IMR-90 (cell line): Measurements from ENCODE around the gene DYNLT4. TPM values are rescaled to one million over a fixed set of nuclear protein-coding genes. Genes with fewer than 3 reads are reported as not detected.

Experiments
- ATAC-seq: fragments of 200-7000 bp; cut with Tn5 transposase; 2 replicates; pipeline ENCODE4 v1.9.1; 2020; ENCODE audit warnings: low read depth, mild to moderate bottlenecking, moderate library complexity
- BruUV-seq: library from RNA; stranded (reverse); fragments of 400-500 nt; replicated peaks from 2 replicates; lab custom pipeline; 2021; lab: Mats Ljungman, UMichigan
- CTCF ChIA-PET: fragments of 300-600 bp; formaldehyde crosslinking; extraction: SDS; loops from one replicate; lab custom pipeline; 2021; ENCODE audit warnings: antibody characterized with exemption; lab: Yijun Ruan, JAX
- POLR2A ChIA-PET: fragments of 300-600 bp; sonication (Branson Sonifier 250); formaldehyde crosslinking; loops from one replicate; lab custom pipeline; 2022; ENCODE audit warnings: antibody characterized with exemption; ENCODE audit not compliant: unreplicated experiment; lab: Charles Lee
- DNase-seq: peaks from one replicate; pipeline ENCODE4 v3.0.0; 2013
- H2AFZ ChIP-seq: replicated peaks from 2 replicates; pipeline ENCODE3; 2013; ENCODE audit warnings: low read length, mild to moderate bottlenecking; ENCODE audit not compliant: poor library complexity
- H2AK5ac ChIP-seq: 2 replicates; pipeline ENCODE4 v1.6.1; 2013; ENCODE audit warnings: low read depth, low read length, inconsistent platforms
- H2AK9ac ChIP-seq: replicated peaks from 2 replicates; pipeline ENCODE3; 2013; ENCODE audit warnings: mild to moderate bottlenecking, low read depth, low read length, moderate library complexity; ENCODE audit not compliant: poor library complexity
- H2BK120ac ChIP-seq: 2 replicates; pipeline ENCODE4 v1.6.1; 2013; ENCODE audit warnings: low read depth, low read length, inconsistent platforms
- H2BK15ac ChIP-seq: 3 replicates; pipeline ENCODE4 v1.6.1; 2013; ENCODE audit warnings: low read depth, low read length, inconsistent platforms
- H2BK20ac ChIP-seq: 2 replicates; pipeline ENCODE4 v1.6.1; 2013; ENCODE audit warnings: low read depth, mild to moderate bottlenecking, inconsistent platforms, low read length, moderate library complexity
- H2BK5ac ChIP-seq: 2 replicates; pipeline ENCODE4 v1.6.1; 2013; ENCODE audit warnings: mild to moderate bottlenecking, low read depth, low read length, inconsistent platforms; ENCODE audit not compliant: poor library complexity, severe bottlenecking
- H3K14ac ChIP-seq: replicated peaks from 2 replicates; pipeline ENCODE4 v1.6.1; 2013; ENCODE audit warnings: low read depth, low read length, inconsistent platforms
- H3K18ac ChIP-seq: 2 replicates; pipeline ENCODE4 v1.6.1; 2013; ENCODE audit warnings: low read depth, low read length, control low read depth
- H3K23ac ChIP-seq: 2 replicates; pipeline ENCODE4 v1.6.1; 2013; ENCODE audit warnings: low read depth, low read length, inconsistent platforms
- H3K27ac ChIP-seq: 2 replicates; pipeline ENCODE4 v1.5.1; 2013; ENCODE audit warnings: mild to moderate bottlenecking, control low read depth, low read length; ENCODE audit not compliant: insufficient read depth
- H3K27me3 ChIP-seq: 2 replicates; pipeline ENCODE4 v1.6.1; 2013; ENCODE audit warnings: low read length; ENCODE audit not compliant: control insufficient read depth, insufficient read depth
- H3K36me3 ChIP-seq: 2 replicates; pipeline ENCODE4 v1.6.1; 2013; ENCODE audit warnings: low read length, mixed read lengths; ENCODE audit not compliant: control insufficient read depth, insufficient read depth
- H3K4ac ChIP-seq: 2 replicates; pipeline ENCODE4 v1.6.1; 2013; ENCODE audit warnings: low read depth, low read length, inconsistent platforms
- H3K4me1 ChIP-seq: 2 replicates; pipeline ENCODE4 v1.6.1; 2013; ENCODE audit warnings: low read length, mixed read lengths; ENCODE audit not compliant: control insufficient read depth, insufficient read depth
- H3K4me2 ChIP-seq: 2 replicates; pipeline ENCODE4 v1.6.1; 2013; ENCODE audit warnings: low read depth, mild to moderate bottlenecking, control low read depth, low read length, moderate library complexity
- H3K4me3 ChIP-seq: 2 replicates; pipeline ENCODE4 v1.5.1; 2013; ENCODE audit warnings: low read depth, mild to moderate bottlenecking, control low read depth, low read length, moderate library complexity; ENCODE audit not compliant: insufficient read depth
- H3K56ac ChIP-seq: 2 replicates; pipeline ENCODE4 v1.6.1; 2013; ENCODE audit warnings: low read length, inconsistent platforms; ENCODE audit not compliant: insufficient read depth; ENCODE audit errors: extremely low read depth
- H3K79me1 ChIP-seq, 2 experiments: 2 replicates each; pipeline ENCODE4 v1.6.1; 2013; ENCODE audit warnings: low read length in 2 of 2, inconsistent platforms in 1 of 2, low read depth in 1 of 2
- H3K9ac ChIP-seq: 2 replicates; pipeline ENCODE4 v1.6.1; 2013; ENCODE audit warnings: low read depth, low read length, control low read depth
- H3K9me1 ChIP-seq: 2 replicates; pipeline ENCODE4 v1.6.1; 2013; ENCODE audit warnings: low read length, inconsistent platforms; ENCODE audit not compliant: insufficient read depth
- H3K9me3 ChIP-seq: 2 replicates; pipeline ENCODE4 v1.6.1; 2013; ENCODE audit warnings: low read length; ENCODE audit not compliant: control insufficient read depth, insufficient read depth
- H4K20me1 ChIP-seq: 2 replicates; pipeline ENCODE4 v1.6.1; 2013; ENCODE audit warnings: low read length, inconsistent platforms; ENCODE audit not compliant: insufficient read depth
- H4K5ac ChIP-seq: 2 replicates; pipeline ENCODE4 v1.6.1; 2013; ENCODE audit warnings: mild to moderate bottlenecking, low read depth, low read length, control low read depth
- H4K8ac ChIP-seq, 2 experiments: 2 replicates each; pipeline ENCODE4 v1.6.1; 2013; ENCODE audit warnings: low read depth in 2 of 2, low read length in 2 of 2, control low read depth in 1 of 2, inconsistent platforms in 1 of 2
- H4K91ac ChIP-seq: 2 replicates; pipeline ENCODE4 v1.6.1; 2013; ENCODE audit warnings: low read depth, low read length, inconsistent platforms; ENCODE audit not compliant: insufficient read depth
- BHLHE40 ChIP-seq: fragments of 150-350 bp; IDR thresholded peaks from 2 replicates; pipeline ENCODE4 v1.6.1; 2016; ENCODE audit warnings: mild to moderate bottlenecking, low read depth, low read length
- CEBPB ChIP-seq: IDR thresholded peaks from 2 replicates; pipeline ENCODE4 v1.6.1; 2012; ENCODE audit warnings: low read depth, low read length, improper control_type of control experiment
- CTCF ChIP-seq: conservative IDR thresholded peaks from 2 replicates; pipeline ENCODE4 v1.5.1; 2012; ENCODE audit warnings: mild to moderate bottlenecking, low read depth, low read length, improper control_type of control experiment
- ELK1 ChIP-seq: fragments of 150-350 bp; IDR thresholded peaks from 2 replicates; pipeline ENCODE4 v1.6.1; 2016; ENCODE audit warnings: low read depth, mild to moderate bottlenecking, low read length, moderate library complexity, borderline replicate concordance
- FOS ChIP-seq: fragments of 150-350 bp; IDR thresholded peaks from 2 replicates; pipeline ENCODE4 v1.6.1; 2016; ENCODE audit warnings: low read depth, low read length
- MAZ ChIP-seq: IDR thresholded peaks from 2 replicates; pipeline ENCODE4 v1.6.1; 2012; ENCODE audit warnings: low read depth, mild to moderate bottlenecking, low read length, improper control_type of control experiment, moderate library complexity, borderline replicate concordance
- MXI1 ChIP-seq: IDR thresholded peaks from 2 replicates; pipeline ENCODE4 v1.6.1; 2012; ENCODE audit warnings: low read depth, mild to moderate bottlenecking, low read length, moderate library complexity, borderline replicate concordance
- NFE2L2 ChIP-seq: fragments of 150-350 bp; IDR thresholded peaks from 2 replicates; pipeline ENCODE4 v1.6.1; 2016; ENCODE audit warnings: low read depth, mild to moderate bottlenecking, low read length
- RAD21 ChIP-seq: IDR thresholded peaks from 2 replicates; pipeline ENCODE4 v1.6.1; 2012; ENCODE audit warnings: low read length, improper control_type of control experiment
- RCOR1 ChIP-seq: IDR thresholded peaks from 2 replicates; pipeline ENCODE4 v1.6.1; 2012; ENCODE audit warnings: mild to moderate bottlenecking, low read length, improper control_type of control experiment; ENCODE audit not compliant: insufficient replicate concordance
- RFX5 ChIP-seq: IDR thresholded peaks from 2 replicates; pipeline ENCODE4 v1.8.0; 2012; ENCODE audit warnings: low read depth, mild to moderate bottlenecking, low read length, moderate library complexity
- SMC3 ChIP-seq: fragments of 150-350 bp; IDR thresholded peaks from 2 replicates; pipeline ENCODE4 v1.6.1; 2016; ENCODE audit warnings: low read depth, mild to moderate bottlenecking, antibody characterized with exemption, low read length, moderate library complexity
- WGBS, 2 experiments: methylation state at CpG; one replicate each; pipeline versions ENCODE4 v1.1.5 to v1.1.7; 2013; ENCODE audit warnings: missing lambda C conversion rate in 2 of 2; ENCODE audit not compliant: insufficient read length in 1 of 2; ENCODE audit errors: extremely low coverage in 2 of 2; 5-methylcytosine and 5-hydroxymethylcytosine counted together
- dilution Hi-C: fragments of 300-500 bp; cut with HindIII; formaldehyde crosslinking; loops from one replicate; pipeline ENCODE4 v1.14.3; 2018; ENCODE audit warnings: low sequenced_read_pairs; ENCODE audit not compliant: unreplicated experiment
- in situ Hi-C: fragments of 300-500 bp; cut with MboI; formaldehyde crosslinking; loops from 3 replicates; pipeline ENCODE4 v1.14.3; 2019; ENCODE audit warnings: low sequenced_read_pairs, inconsistent platforms, mixed read lengths
- intact Hi-C: fragments of 100-400 bp; cut with micrococcal nuclease; formaldehyde crosslinking; loops from 2 replicates; pipeline ENCODE4 v1.10.0; 2022
- polyA plus RNA-seq, 3 experiments: library from polyadenylated mRNA; depleted of rRNA; stranded (reverse); fragments of >200 nt; gene quantifications; 2 replicates each; pipeline ENCODE4 v1.2.3, GENCODE V29; 2012; ENCODE audit warnings: low replicate concordance in 1 of 3
- total RNA-seq: library from RNA; depleted of rRNA; stranded (reverse); fragments of >200 nt; gene quantifications from 2 replicates; pipeline ENCODE4 v1.2.3, GENCODE V29; 2012
- TF ChIP-seq, protein P1 (sequence below): fragments of 150-350 bp; IDR thresholded peaks from 2 replicates; pipeline ENCODE4 v1.6.1; 2017; ENCODE audit warnings: mild to moderate bottlenecking, antibody characterized with exemption, low read length, low read depth

Gene DYNLT4
- total and polyA plus RNA-seq, 2 of the 4 experiments (the other 2 are of a cell fraction), result not detected

DNA sequence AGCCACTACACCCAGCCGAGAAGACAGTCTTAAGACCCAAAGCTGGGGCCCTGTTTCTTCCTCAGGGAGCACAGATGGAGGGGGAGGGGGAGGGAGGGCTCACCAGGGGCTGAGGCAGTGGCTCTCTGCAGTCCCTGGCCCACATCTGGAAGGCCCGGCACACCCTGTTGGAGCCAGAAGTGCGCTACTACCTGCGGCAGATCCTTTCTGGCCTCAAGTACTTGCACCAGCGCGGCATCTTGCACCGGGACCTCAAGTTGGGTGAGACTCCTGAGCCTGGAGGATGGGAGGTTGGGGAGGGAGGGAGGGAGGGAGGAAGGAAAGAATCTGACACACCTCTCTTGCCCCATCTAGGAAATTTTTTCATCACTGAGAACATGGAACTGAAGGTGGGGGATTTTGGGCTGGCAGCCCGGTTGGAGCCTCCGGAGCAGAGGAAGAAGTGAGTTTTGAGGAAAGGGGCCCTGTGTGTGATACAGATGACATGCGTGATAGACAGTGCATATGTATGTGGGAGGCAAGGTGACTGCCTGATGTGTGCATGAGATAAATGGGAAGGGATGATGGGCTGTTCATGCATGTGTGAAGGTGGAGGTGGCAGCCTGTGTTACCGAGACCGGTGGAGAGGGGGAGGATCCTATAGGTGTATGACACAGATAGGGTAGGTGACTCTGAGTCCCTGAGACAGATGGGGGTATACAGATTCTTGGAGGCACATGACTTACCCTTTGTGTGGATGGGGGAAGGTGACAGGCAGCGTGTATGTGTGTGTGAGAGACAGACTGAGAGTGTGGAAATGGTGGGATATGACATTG is 5.5 kb downstream of the DYNLT4 start:
- peaks cover 9% of the 10 kb centered on the region for H3K9me1 ChIP-seq
- ATAC-seq (no peak), DNase-seq (no peak)
- no TSS peak for BruUV-seq
- peak overlapping the region; percentile 95 for H3K4ac ChIP-seq
- dilution Hi-C loops, result no loop called here
- no peaks in the 10 kb centered on the region for H3K9me3 ChIP-seq
- H2BK5ac ChIP-seq, result peak overlapping the region; percentile 78
- peak overlapping the region; percentile 28 for H2BK120ac ChIP-seq
- peaks cover 21% of the 10 kb centered on the region for H4K20me1 ChIP-seq
- ChIA-PET CTCF (interaction anchor here (0.6 kb wide), 1 partner anchor 35 kb away, joined by 3 read pairs; no protein-coding TSS in a partner anchor), POLR2A (interaction anchor here (0.6 to 0.7 kb wide), 2 partner anchors 12 to 17 kb away, joined by 5 read pairs; no protein-coding TSS in a partner anchor)
- H3K4me2 ChIP-seq, result peak overlapping the region; percentile 100
- no peak overlapping the region; a peak in 1 of 4 replicates for H4K8ac ChIP-seq
- peak overlapping the region; percentile 62 for H4K5ac ChIP-seq
- peak overlapping the region; percentile 89 for H2AK9ac ChIP-seq
- H3K56ac ChIP-seq, result no peak overlapping the region; the same call in 1 of the 2 replicates
- 33% methylated on average over 4 of the region's 13 CpGs; no CpG with 5 or more reads in 1 of the 2 experiments for WGBS, 2 experiments
- no peak overlapping the region for H2BK20ac ChIP-seq
- in situ Hi-C loops, result no loop called here
- no peaks in the 10 kb centered on the region for H3K27me3 ChIP-seq
- intact Hi-C loops, result loop anchor here (10.0 kb wide), 1 partner anchor 503 kb away; no protein-coding TSS in a partner anchor
- peak overlapping the region; percentile 97 for H3K14ac ChIP-seq
- peaks cover 14 to 38% of the 10 kb centered on the region in 2 experiments; a peak in 3 of 4 replicates for H3K79me1 ChIP-seq
- peak overlapping the region; percentile 87 for H3K9ac ChIP-seq
- peak overlapping the region; percentile 5; the same call in 1 of the 2 replicates for H4K91ac ChIP-seq
- H3K18ac ChIP-seq, result peak overlapping the region; percentile 82
- H3K4me3 ChIP-seq, result peak overlapping the region; percentile 74
- peak overlapping the region; percentile 67 for H3K27ac ChIP-seq
- H3K4me1 ChIP-seq, result peaks cover 14% of the 10 kb centered on the region
- peak overlapping the region; percentile 90 for H2AK5ac ChIP-seq
- peak overlapping the region; percentile 66 for H2AFZ ChIP-seq
- H3K23ac ChIP-seq, result peak overlapping the region; percentile 91
- H2BK15ac ChIP-seq, result peak overlapping the region; percentile 4; the same call in 1 of the 3 replicates
- H3K36me3 ChIP-seq, result peaks cover 36% of the 10 kb centered on the region
- no peak for TF ChIP-seq ELK1
- TF ChIP-seq BHLHE40, result no peak
- TF ChIP-seq NFE2L2, result no peak
- no peak for TF ChIP-seq RAD21
- no peak for TF ChIP-seq MAZ
- no peak for TF ChIP-seq RCOR1
- TF ChIP-seq SMC3, result no peak
- no peak for TF ChIP-seq MXI1
- no peak for TF ChIP-seq RFX5
- no peak for TF ChIP-seq FOS
- no peak for TF ChIP-seq CEBPB
- no peak for TF ChIP-seq CTCF
- TF ChIP-seq, protein P1, sequence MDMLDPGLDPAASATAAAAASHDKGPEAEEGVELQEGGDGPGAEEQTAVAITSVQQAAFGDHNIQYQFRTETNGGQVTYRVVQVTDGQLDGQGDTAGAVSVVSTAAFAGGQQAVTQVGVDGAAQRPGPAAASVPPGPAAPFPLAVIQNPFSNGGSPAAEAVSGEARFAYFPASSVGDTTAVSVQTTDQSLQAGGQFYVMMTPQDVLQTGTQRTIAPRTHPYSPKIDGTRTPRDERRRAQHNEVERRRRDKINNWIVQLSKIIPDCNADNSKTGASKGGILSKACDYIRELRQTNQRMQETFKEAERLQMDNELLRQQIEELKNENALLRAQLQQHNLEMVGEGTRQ, result no peak
